Natural killer cell (primary cell): ENCODE results near the gene KIAA0319L. TPM values are rescaled to one million over a fixed set of nuclear protein-coding genes. Genes with fewer than 3 reads are reported as not detected.

Source experiments
- ATAC-seq, 3 donors: fragments of 150-1000 bp in 2 of 3; fragments of 200-7000 bp in 1 of 3; cut with Tn5 transposase; 1 replicate in 1 of 3; 2 replicates in 2 of 3; pipeline ENCODE4 v1.10.0; 2021; ENCODE audit warnings: mild to moderate bottlenecking in 2 of 3, moderate library complexity in 2 of 3
- DNase-seq, 2 donors: peaks; one replicate each; pipeline versions ENCODE4 v3.0.0 to v3.0.0-alpha.2; 2013 to 2021; ENCODE audit warnings: mixed read lengths in 1 of 2
- H3K27ac ChIP-seq: one replicate; pipeline ENCODE4 v1.5.1; 2013; ENCODE audit warnings: mild to moderate bottlenecking, low read length
- H3K27me3 ChIP-seq: one replicate; pipeline ENCODE4 v1.6.1; 2013; ENCODE audit warnings: low read length; ENCODE audit not compliant: control insufficient read depth, insufficient read depth
- H3K36me3 ChIP-seq: one replicate; pipeline ENCODE4 v1.6.1; 2013; ENCODE audit warnings: low read length; ENCODE audit not compliant: control insufficient read depth, insufficient read depth
- H3K4me1 ChIP-seq: one replicate; pipeline ENCODE4 v1.6.1; 2013; ENCODE audit warnings: low read length; ENCODE audit not compliant: control insufficient read depth, insufficient read depth
- H3K4me3 ChIP-seq: one replicate; pipeline ENCODE4 v1.5.1; 2013; ENCODE audit warnings: low read length
- H3K9me3 ChIP-seq: one replicate; pipeline ENCODE4 v1.6.1; 2013; ENCODE audit warnings: low read length; ENCODE audit not compliant: control insufficient read depth, insufficient read depth
- H3K27ac Mint-ChIP-seq, 2 donors: one replicate each; pipeline ENCODE4 v1.8.0; 2022; ENCODE audit warnings: mild to moderate bottlenecking in 2 of 2, mixed read lengths in 2 of 2, moderate library complexity in 1 of 2
- H3K27me3 Mint-ChIP-seq, 2 donors: one replicate each; pipeline ENCODE4 v1.8.0; 2022; ENCODE audit warnings: low read depth in 2 of 2, mixed read lengths in 2 of 2
- H3K36me3 Mint-ChIP-seq: one replicate; pipeline ENCODE4 v1.8.0; 2022; ENCODE audit warnings: mixed read lengths
- H3K4me1 Mint-ChIP-seq, 2 donors: one replicate each; pipeline ENCODE4 v1.8.0; 2022; ENCODE audit warnings: mixed read lengths in 2 of 2
- H3K4me3 Mint-ChIP-seq: one replicate; pipeline ENCODE4 v1.8.0; 2022; ENCODE audit warnings: mild to moderate bottlenecking, moderate library complexity, mixed read lengths
- H3K9me3 Mint-ChIP-seq, 2 donors: one replicate each; pipeline ENCODE4 v1.8.0; 2022; ENCODE audit warnings: mixed read lengths in 2 of 2
- CTCF ChIP-seq: fragments of 200-600 bp; IDR thresholded peaks from one replicate; pipeline ENCODE4 v1.8.0; 2022; ENCODE audit warnings: antibody characterized with exemption
- WGBS: methylation state at CpG from one replicate; pipeline ENCODE4 v1.1.7; 2013; ENCODE audit warnings: missing lambda C conversion rate; ENCODE audit not compliant: insufficient coverage; 5-methylcytosine and 5-hydroxymethylcytosine counted together
- intact Hi-C: fragments of 100-400 bp; cut with micrococcal nuclease; formaldehyde crosslinking; loops from one replicate; pipeline ENCODE4 v1.14.2; 2022
- total RNA-seq, 4 donors: library from RNA; stranded (reverse); fragments of 120-200 nt in 1 of 4; gene quantifications; one replicate each; pipeline versions ENCODE4 v1.2.3 to v1.2.4, GENCODE V29; 2013 to 2022

The KIAA0319L gene
- total RNA-seq, 3 donors from 2014 or later (not counting 1 experiment from before 2014, with no cell fraction given) = 51.3 to 75.0 (median 64.8) TPM

DNA sequence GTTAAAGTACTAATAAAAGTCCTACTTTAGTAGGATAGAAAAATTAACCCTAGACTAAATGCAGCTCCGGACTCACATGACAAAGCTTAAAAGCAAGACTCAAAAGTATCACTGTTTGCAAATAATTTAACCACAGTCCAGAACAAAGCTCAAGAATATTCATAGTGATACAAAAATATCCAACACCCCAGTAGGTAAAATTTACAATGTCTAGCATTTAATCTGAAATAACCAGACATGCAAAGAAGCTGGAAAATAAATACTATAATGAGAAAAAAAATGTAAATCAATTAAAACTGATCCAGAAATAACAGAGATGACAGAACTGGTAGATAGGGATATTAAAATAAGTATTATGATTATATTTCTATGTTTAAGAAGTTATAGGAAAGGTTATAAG lies 67.0 kb downstream of the KIAA0319L start:
- intact Hi-C loops = no loop called here

GRCh38 chr1:35488336-35488735 lies 68.9 kb downstream of the KIAA0319L start:
- Mint-ChIP-seq H3K27ac (no peak overlapping the region), H3K27me3 (no peaks in the 10 kb centered on the region), H3K4me1 (peaks cover 9 to 16% of the 10 kb centered on the region in 2 donors), H3K9me3 (no peaks in the 10 kb centered on the region), H3K4me3 (no peak overlapping the region), H3K36me3 (no peaks in the 10 kb centered on the region)
- no peaks in the 10 kb centered on the region for H3K9me3 ChIP-seq
- H3K4me1 ChIP-seq = no peaks in the 10 kb centered on the region
- no peak for TF ChIP-seq CTCF
- 17% methylated on average over 2 of the region's 2 CpGs for WGBS
- H3K4me3 ChIP-seq = no peak overlapping the region
- no peaks in the 10 kb centered on the region for H3K27me3 ChIP-seq
- H3K27ac ChIP-seq = no peak overlapping the region
- ATAC-seq = no peak
- no peak for DNase-seq
- H3K36me3 ChIP-seq = no peaks in the 10 kb centered on the region
- intact Hi-C loops = no loop called here

More for the DNA sequence above, 67.0 kb downstream of the KIAA0319L start:
- Mint-ChIP-seq H3K27ac (no peak overlapping the region), H3K36me3 (no peaks in the 10 kb centered on the region), H3K4me3 (no peak overlapping the region), H3K27me3 (no peaks in the 10 kb centered on the region), H3K4me1 (peaks cover 9 to 16% of the 10 kb centered on the region in 2 donors), H3K9me3 (no peaks in the 10 kb centered on the region)
- no peak for ATAC-seq
- no peak for TF ChIP-seq CTCF
- Histone ChIP-seq H3K4me3 (no peak overlapping the region), H3K4me1 (no peaks in the 10 kb centered on the region), H3K27me3 (no peaks in the 10 kb centered on the region), H3K36me3 (no peaks in the 10 kb centered on the region), H3K9me3 (no peaks in the 10 kb centered on the region), H3K27ac (no peak overlapping the region)
- WGBS = 100% methylated on average over 1 of the region's 1 CpG
- DNase-seq = no peak

- ATAC-seq (no peak), DNase-seq (no peak)
- TF ChIP-seq CTCF = no peak
- Histone ChIP-seq H3K9me3 (no peaks in the 10 kb centered on the region), H3K27me3 (no peaks in the 10 kb centered on the region), H3K4me3 (no peak overlapping the region), H3K4me1 (no peaks in the 10 kb centered on the region), H3K36me3 (no peaks in the 10 kb centered on the region), H3K27ac (no peak overlapping the region)
- Mint-ChIP-seq H3K9me3 (no peaks in the 10 kb centered on the region), H3K4me3 (no peak overlapping the region), H3K36me3 (no peaks in the 10 kb centered on the region), H3K4me1 (peaks cover 9 to 16% of the 10 kb centered on the region in 2 donors), H3K27ac (no peak overlapping the region), H3K27me3 (no peaks in the 10 kb centered on the region)
- intact Hi-C loops = no loop called here
- WGBS = 95% methylated on average over 2 of the region's 3 CpGs
Observed at GRCh38 chr1:35486858-35487408, 70.3 kb downstream of the KIAA0319L start.

DNA sequence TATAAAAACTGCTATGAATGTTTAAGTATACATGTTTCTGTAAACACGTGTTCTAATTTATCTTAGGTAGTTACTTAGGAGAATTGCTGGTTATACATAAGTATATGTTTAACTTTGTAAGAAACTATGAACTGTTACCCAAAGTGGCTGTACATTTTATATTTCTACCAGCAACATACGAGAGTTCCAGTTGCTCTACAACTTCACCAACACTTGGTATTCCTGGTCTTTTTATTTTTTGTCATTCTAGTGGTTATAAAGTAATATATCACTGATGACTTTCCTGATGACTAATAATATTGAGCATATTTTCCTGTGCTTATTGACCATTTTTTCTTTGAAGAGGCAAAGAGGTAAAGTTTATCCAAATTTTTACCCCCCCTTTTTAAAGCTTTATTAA lies 76.0 kb downstream of the KIAA0319L start:
- H3K9me3 Mint-ChIP-seq = no peaks in the 10 kb centered on the region
- no peaks in the 10 kb centered on the region for H3K4me1 Mint-ChIP-seq
- WGBS = 100% methylated on average over 1 of the region's 2 CpGs
- H3K27me3 ChIP-seq = no peaks in the 10 kb centered on the region
- no peaks in the 10 kb centered on the region for H3K27me3 Mint-ChIP-seq
- intact Hi-C loops = no loop called here
- H3K36me3 Mint-ChIP-seq = peaks cover 9% of the 10 kb centered on the region
- H3K27ac Mint-ChIP-seq = no peak overlapping the region
- no peak for TF ChIP-seq CTCF
- peaks cover 4% of the 10 kb centered on the region for H3K36me3 ChIP-seq
- no peak for ATAC-seq
- H3K4me1 ChIP-seq = no peaks in the 10 kb centered on the region
- no peak overlapping the region for H3K27ac ChIP-seq
- no peak overlapping the region for H3K4me3 ChIP-seq
- H3K4me3 Mint-ChIP-seq = no peak overlapping the region
- H3K9me3 ChIP-seq = no peaks in the 10 kb centered on the region
- no peak for DNase-seq
